ENCODE results near the gene GHITM. TPM values are rescaled to one million over a fixed set of nuclear protein-coding genes. Genes with fewer than 3 reads are reported as not detected.

GHITM gene
- total RNA-seq, 1 experiment from 2014 or later, result 127 TPM

GRCh38 chr10:84138478-84139125, 707 bp upstream of the GHITM start:
- no peaks in the 10 kb centered on the region for H3K9me3 ChIP-seq (ENCODE audit: low read depth, low read length, poor library complexity, severe bottlenecking)
- no peaks in the 10 kb centered on the region for H3K27me3 ChIP-seq (replicated peaks; ENCODE audit: insufficient read depth, low read depth, low read length, poor library complexity)
- H3K36me3 ChIP-seq (ENCODE audit: insufficient read depth, low read length, poor library complexity, severe bottlenecking), result peaks cover 13% of the 10 kb centered on the region
- DNase-seq (ENCODE audit: low spot score), result no peak
- no peak for TF ChIP-seq EZH2 (IDR thresholded peaks at IDR 0.05; ENCODE audit: borderline replicate concordance, low read depth, low read length, poor library complexity, severe bottlenecking)
- intact Hi-C loops (cut with micrococcal nuclease; ENCODE audit: unreplicated experiment), result no loop called here
- POLR2A ChIA-PET (ENCODE audit: low non-redundant PET), result interaction anchor here (0.6 kb wide), 1 partner anchor 1665 kb away, joined by 3 read pairs; no protein-coding TSS in a partner anchor
- H3K4me3 ChIP-seq (ENCODE audit: low read depth, low read length, poor library complexity, severe bottlenecking), result peak overlapping the region; percentile 82
- H3K4me1 ChIP-seq (ENCODE audit: insufficient read depth, low read length, poor library complexity, severe bottlenecking), result peaks cover 7% of the 10 kb centered on the region
- H3K27ac ChIP-seq (ENCODE audit: low read depth, low read length, poor library complexity, severe bottlenecking), result peak overlapping the region; percentile 95
- CTCF ChIA-PET, result no interaction called here
- TSS peak; percentile 100 for BruUV-seq (replicated peaks)

GRCh38 chr10:84140036-84140379, 699 bp downstream of the GHITM start:
- H3K9me3 ChIP-seq (ENCODE audit: low read depth, low read length, poor library complexity, severe bottlenecking), result no peaks in the 10 kb centered on the region
- peaks cover 27% of the 10 kb centered on the region for H3K36me3 ChIP-seq (ENCODE audit: insufficient read depth, low read length, poor library complexity, severe bottlenecking)
- BruUV-seq (replicated peaks), result no TSS peak
- H3K27ac ChIP-seq (ENCODE audit: low read depth, low read length, poor library complexity, severe bottlenecking), result peak overlapping the region; percentile 95
- H3K4me1 ChIP-seq (ENCODE audit: insufficient read depth, low read length, poor library complexity, severe bottlenecking), result peaks cover 7% of the 10 kb centered on the region
- intact Hi-C loops (cut with micrococcal nuclease; ENCODE audit: unreplicated experiment), result no loop called here
- ChIA-PET CTCF (no interaction called here), POLR2A (ENCODE audit: low non-redundant PET) (no interaction called here)
- no peak for DNase-seq (ENCODE audit: low spot score)
- no peaks in the 10 kb centered on the region for H3K27me3 ChIP-seq (replicated peaks; ENCODE audit: insufficient read depth, low read depth, low read length, poor library complexity)
- H3K4me3 ChIP-seq (ENCODE audit: low read depth, low read length, poor library complexity, severe bottlenecking), result peak overlapping the region; percentile 82
- TF ChIP-seq EZH2 (IDR thresholded peaks at IDR 0.05; ENCODE audit: borderline replicate concordance, low read depth, low read length, poor library complexity, severe bottlenecking) (no peak), CTCF (conservative IDR thresholded peaks at IDR 0.05; ENCODE audit: low read depth, low read length) (no peak)

GRCh38 chr10:84147347-84147746, 8.0 kb downstream of the GHITM start:
- TF ChIP-seq CTCF (conservative IDR thresholded peaks at IDR 0.05; ENCODE audit: low read depth, low read length) (no peak), EZH2 (IDR thresholded peaks at IDR 0.05; ENCODE audit: borderline replicate concordance, low read depth, low read length, poor library complexity, severe bottlenecking) (no peak)
- ChIA-PET POLR2A (ENCODE audit: low non-redundant PET) (interaction anchor here (0.7 kb wide), 1 partner anchor 26 kb away, joined by 3 read pairs; the partner anchor contains the start of gene GPR15LG), CTCF (no interaction called here)
- Histone ChIP-seq H3K9me3 (ENCODE audit: low read depth, low read length, poor library complexity, severe bottlenecking) (no peaks in the 10 kb centered on the region), H3K36me3 (ENCODE audit: insufficient read depth, low read length, poor library complexity, severe bottlenecking) (peaks cover 90% of the 10 kb centered on the region), H3K27me3 (replicated peaks; ENCODE audit: insufficient read depth, low read depth, low read length, poor library complexity) (no peaks in the 10 kb centered on the region), H3K4me1 (ENCODE audit: insufficient read depth, low read length, poor library complexity, severe bottlenecking) (no peaks in the 10 kb centered on the region), H3K4me3 (ENCODE audit: low read depth, low read length, poor library complexity, severe bottlenecking) (no peak overlapping the region), H3K27ac (ENCODE audit: low read depth, low read length, poor library complexity, severe bottlenecking) (no peak overlapping the region)
- DNase-seq (ENCODE audit: low spot score), result no peak
- intact Hi-C loops (cut with micrococcal nuclease; ENCODE audit: unreplicated experiment), result loop anchor here (5.0 kb wide), 1 partner anchor 60 kb away; no protein-coding TSS in a partner anchor
- no TSS peak for BruUV-seq (replicated peaks)
